H9 (cell line): ENCODE measurements around the gene CFAP46. TPM values are rescaled to one million over a fixed set of nuclear protein-coding genes. Genes with fewer than 3 reads are reported as not detected.
"Not testable (repeated sequence)": the region's sequence is repeated elsewhere in the genome, so short reads cannot be mapped to it uniquely, and the experiment has no call there.

ENCODE experiments used
- DNase-seq: peaks from one replicate; pipeline ENCODE4 v3.0.0-alpha.2; 2017
- H2AFZ ChIP-seq: one replicate; pipeline ENCODE4 v1.6.1; 2013; ENCODE audit warnings: mild to moderate bottlenecking, low read length, control low read depth, moderate library complexity
- H2AK5ac ChIP-seq: 2 replicates; pipeline ENCODE4 v1.6.1; 2013; ENCODE audit warnings: low read length, control low read depth, mixed read lengths; ENCODE audit not compliant: insufficient read length
- H2BK120ac ChIP-seq: one replicate; pipeline ENCODE4 v1.6.1; 2013; ENCODE audit warnings: low read depth, mild to moderate bottlenecking, low read length, control low read depth, inconsistent platforms; ENCODE audit not compliant: poor library complexity, severe bottlenecking
- H2BK12ac ChIP-seq: 2 replicates; pipeline ENCODE4 v1.6.1; 2013; ENCODE audit warnings: low read length, control low read depth, mixed read lengths, low read depth; ENCODE audit not compliant: insufficient read length
- H2BK15ac ChIP-seq: 2 replicates; pipeline ENCODE4 v1.6.1; 2013; ENCODE audit warnings: low read depth, low read length, control low read depth
- H2BK20ac ChIP-seq: one replicate; pipeline ENCODE4 v1.6.1; 2013; ENCODE audit warnings: low read depth, mild to moderate bottlenecking, low read length, control low read depth, inconsistent platforms; ENCODE audit not compliant: poor library complexity, severe bottlenecking
- H2BK5ac ChIP-seq: 2 replicates; pipeline ENCODE4 v1.6.1; 2013; ENCODE audit warnings: low read length, control low read depth, mixed read lengths; ENCODE audit not compliant: insufficient read length
- H3K14ac ChIP-seq: 2 replicates; pipeline ENCODE4 v1.6.1; 2013; ENCODE audit warnings: low read length, control low read depth; ENCODE audit not compliant: insufficient read depth
- H3K18ac ChIP-seq: 2 replicates; pipeline ENCODE4 v1.6.1; 2013; ENCODE audit warnings: low read depth, mild to moderate bottlenecking, mixed read lengths, low read length, control low read depth; ENCODE audit not compliant: insufficient read length
- H3K23ac ChIP-seq: 2 replicates; pipeline ENCODE4 v1.6.1; 2013; ENCODE audit warnings: low read length, control low read depth, mixed read lengths, low read depth; ENCODE audit not compliant: insufficient read length
- H3K23me2 ChIP-seq: 2 replicates; pipeline ENCODE4 v1.6.1; 2013; ENCODE audit warnings: low read depth, mild to moderate bottlenecking, mixed read lengths, low read length, control low read depth; ENCODE audit not compliant: insufficient read length, poor library complexity, severe bottlenecking
- H3K27ac ChIP-seq: 2 replicates; pipeline ENCODE4 v1.5.1; 2013; ENCODE audit warnings: low read length, control low read depth, mixed read lengths, low read depth; ENCODE audit not compliant: insufficient read length
- H3K27me3 ChIP-seq: 2 replicates; pipeline ENCODE4 v1.6.1; 2013; ENCODE audit warnings: low read length, control low read depth, inconsistent platforms; ENCODE audit not compliant: insufficient read depth
- H3K4ac ChIP-seq: 2 replicates; pipeline ENCODE4 v1.6.1; 2013; ENCODE audit warnings: low read depth, mild to moderate bottlenecking, control low read depth, inconsistent platforms, low read length, moderate library complexity
- H3K4me1 ChIP-seq: 2 replicates; pipeline ENCODE4 v1.6.1; 2013; ENCODE audit warnings: low read length, control low read depth, inconsistent platforms; ENCODE audit not compliant: insufficient read depth
- H3K4me2 ChIP-seq: 2 replicates; pipeline ENCODE4 v1.6.1; 2013; ENCODE audit warnings: low read length, control low read depth, mixed read lengths; ENCODE audit not compliant: insufficient read length, insufficient read depth
- H3K56ac ChIP-seq: 2 replicates; pipeline ENCODE4 v1.6.1; 2013; ENCODE audit warnings: low read depth, mild to moderate bottlenecking, mixed read lengths, low read length, control low read depth; ENCODE audit not compliant: insufficient read length
- H3K79me1 ChIP-seq: 2 replicates; pipeline ENCODE4 v1.6.1; 2013; ENCODE audit warnings: low read depth, mild to moderate bottlenecking, moderate library complexity, low read length, control low read depth, inconsistent platforms; ENCODE audit not compliant: insufficient read depth, poor library complexity, severe bottlenecking
- H3K79me2 ChIP-seq: 2 replicates; pipeline ENCODE4 v1.6.1; 2013; ENCODE audit warnings: low read length, control low read depth, inconsistent platforms; ENCODE audit not compliant: insufficient read depth
- H3K9ac ChIP-seq: 2 replicates; pipeline ENCODE4 v1.6.1; 2013; ENCODE audit warnings: low read length, control low read depth, mixed read lengths; ENCODE audit not compliant: insufficient read length; ENCODE audit errors: extremely low read depth
- H3K9me3 ChIP-seq: one replicate; pipeline ENCODE4 v1.6.1; 2013; ENCODE audit warnings: low read depth, low read length, inconsistent platforms; ENCODE audit not compliant: control insufficient read depth
- H3T11ph ChIP-seq: one replicate; pipeline ENCODE4 v1.6.1; 2013; ENCODE audit warnings: mild to moderate bottlenecking, low read length, control low read depth, inconsistent platforms
- H4K20me1 ChIP-seq: one replicate; pipeline ENCODE4 v1.6.1; 2013; ENCODE audit not compliant: control insufficient read depth, insufficient read length, insufficient read depth
- H4K5ac ChIP-seq: 2 replicates; pipeline ENCODE4 v1.6.1; 2013; ENCODE audit warnings: low read depth, mild to moderate bottlenecking, mixed read lengths, low read length, control low read depth; ENCODE audit not compliant: insufficient read length
- H4K8ac ChIP-seq: replicated peaks from 2 replicates; pipeline ENCODE4 v1.6.1; 2013; ENCODE audit warnings: low read length, control low read depth, mixed read lengths, low read depth; ENCODE audit not compliant: insufficient read length
- H4K91ac ChIP-seq: 2 replicates; pipeline ENCODE4 v1.6.1; 2013; ENCODE audit warnings: low read depth, mild to moderate bottlenecking, moderate library complexity, mixed read lengths, low read length, control low read depth; ENCODE audit not compliant: insufficient read length
- H3K27ac Mint-ChIP-seq, 3 experiments: 2 replicates in 2 of 3; 3 replicates in 1 of 3; pipeline ENCODE4 v1.8.0; 2020 to 2021; ENCODE audit warnings: mixed read lengths in 3 of 3, mild to moderate bottlenecking in 1 of 3, moderate library complexity in 1 of 3
- H3K27me3 Mint-ChIP-seq: 2 replicates; pipeline ENCODE4 v1.8.0; 2021; ENCODE audit warnings: low read depth, mild to moderate bottlenecking, moderate library complexity, mixed read lengths
- H3K36me3 Mint-ChIP-seq, 3 experiments: 2 replicates in 2 of 3; 3 replicates in 1 of 3; pipeline ENCODE4 v1.8.0; 2020 to 2021; ENCODE audit warnings: low read depth in 3 of 3, mixed read lengths in 3 of 3; ENCODE audit not compliant: insufficient read depth in 1 of 3
- H3K4me1 Mint-ChIP-seq, 2 experiments: 2 replicates each; pipeline ENCODE4 v1.8.0; 2020; ENCODE audit warnings: mixed read lengths in 2 of 2
- H3K4me3 Mint-ChIP-seq, 2 experiments: 2 replicates in 1 of 2; 3 replicates in 1 of 2; pipeline ENCODE4 v1.8.0; 2020 to 2021; ENCODE audit warnings: mild to moderate bottlenecking in 2 of 2, mixed read lengths in 2 of 2, moderate library complexity in 1 of 2
- H3K9me3 Mint-ChIP-seq, 2 experiments: 2 replicates in 1 of 2; 3 replicates in 1 of 2; pipeline ENCODE4 v1.8.0; 2020; ENCODE audit warnings: mild to moderate bottlenecking in 2 of 2, mixed read lengths in 2 of 2, moderate library complexity in 1 of 2
- WGBS: extraction: QIAGEN DNeasy Blood & Tissue Kit; methylation state at CpG from one replicate; pipeline ENCODE4 v1.1.7; 2013; ENCODE audit warnings: missing lambda C conversion rate, low lambda C conversion rate, mixed read lengths; ENCODE audit not compliant: insufficient read length; ENCODE audit errors: extremely low coverage; 5-methylcytosine and 5-hydroxymethylcytosine counted together
- total RNA-seq: library from RNA; stranded (reverse); gene quantifications from 2 replicates; pipeline ENCODE4 v1.2.1, GENCODE V29; 2021
- TF ChIP-seq, protein P1 (sequence below): fragments of 200-600 bp; sonication (generic); conservative IDR thresholded peaks from 3 replicates; pipeline ENCODE4 v1.8.0; 2021; ENCODE audit warnings: antibody characterized with exemption, mild to moderate bottlenecking

The CFAP46 gene
- total RNA-seq, 1 experiment from 2014 or later = 3.1 TPM

- Histone ChIP-seq H3K79me2 (no peaks in the 10 kb centered on the region), H2BK12ac (no peak overlapping the region), H2BK20ac (no peak overlapping the region), H2BK15ac (no peak overlapping the region), H3K27me3 (no peaks in the 10 kb centered on the region), H3K9me3 (no peaks in the 10 kb centered on the region), H4K5ac (no peak overlapping the region), H4K20me1 (no peaks in the 10 kb centered on the region), H2AFZ (no peak overlapping the region), H2BK120ac (no peak overlapping the region), H3K27ac (no peak overlapping the region), H3K4me2 (no peak overlapping the region), H3T11ph (no peak overlapping the region), H2BK5ac (no peak overlapping the region), H3K4me1 (no peaks in the 10 kb centered on the region), H3K14ac (no peak overlapping the region), H3K23me2 (no peaks in the 10 kb centered on the region), H4K8ac (no peak overlapping the region), H3K4ac (no peak overlapping the region), H3K18ac (no peak overlapping the region), H3K79me1 (no peaks in the 10 kb centered on the region), H4K91ac (no peak overlapping the region), H3K23ac (no peak overlapping the region), H2AK5ac (no peak overlapping the region), H3K56ac (no peak overlapping the region), H3K9ac (no peak overlapping the region)
- Mint-ChIP-seq H3K27ac (no peak overlapping the region), H3K4me1 (peaks cover 0 to 8% of the 10 kb centered on the region in 2 experiments; a peak in 2 of 4 replicates), H3K9me3 (peaks cover 8 to 9% of the 10 kb centered on the region in 2 experiments; a peak in 4 of 5 replicates), H3K27me3 (no peaks in the 10 kb centered on the region), H3K4me3 (no peak overlapping the region), H3K36me3 (peaks cover 4 to 8% (median 6%) of the 10 kb centered on the region in 3 experiments; a peak in 5 of 7 replicates)
- WGBS = no CpG with 5 or more reads among the region's 29 CpGs
- TF ChIP-seq, protein P1, sequence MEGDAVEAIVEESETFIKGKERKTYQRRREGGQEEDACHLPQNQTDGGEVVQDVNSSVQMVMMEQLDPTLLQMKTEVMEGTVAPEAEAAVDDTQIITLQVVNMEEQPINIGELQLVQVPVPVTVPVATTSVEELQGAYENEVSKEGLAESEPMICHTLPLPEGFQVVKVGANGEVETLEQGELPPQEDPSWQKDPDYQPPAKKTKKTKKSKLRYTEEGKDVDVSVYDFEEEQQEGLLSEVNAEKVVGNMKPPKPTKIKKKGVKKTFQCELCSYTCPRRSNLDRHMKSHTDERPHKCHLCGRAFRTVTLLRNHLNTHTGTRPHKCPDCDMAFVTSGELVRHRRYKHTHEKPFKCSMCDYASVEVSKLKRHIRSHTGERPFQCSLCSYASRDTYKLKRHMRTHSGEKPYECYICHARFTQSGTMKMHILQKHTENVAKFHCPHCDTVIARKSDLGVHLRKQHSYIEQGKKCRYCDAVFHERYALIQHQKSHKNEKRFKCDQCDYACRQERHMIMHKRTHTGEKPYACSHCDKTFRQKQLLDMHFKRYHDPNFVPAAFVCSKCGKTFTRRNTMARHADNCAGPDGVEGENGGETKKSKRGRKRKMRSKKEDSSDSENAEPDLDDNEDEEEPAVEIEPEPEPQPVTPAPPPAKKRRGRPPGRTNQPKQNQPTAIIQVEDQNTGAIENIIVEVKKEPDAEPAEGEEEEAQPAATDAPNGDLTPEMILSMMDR = no peak
- peak; percentile 50 for DNase-seq
These were observed 168.0 kb downstream of the CFAP46 start for GRCh38 chr10:132774181-132774901.

DNA sequence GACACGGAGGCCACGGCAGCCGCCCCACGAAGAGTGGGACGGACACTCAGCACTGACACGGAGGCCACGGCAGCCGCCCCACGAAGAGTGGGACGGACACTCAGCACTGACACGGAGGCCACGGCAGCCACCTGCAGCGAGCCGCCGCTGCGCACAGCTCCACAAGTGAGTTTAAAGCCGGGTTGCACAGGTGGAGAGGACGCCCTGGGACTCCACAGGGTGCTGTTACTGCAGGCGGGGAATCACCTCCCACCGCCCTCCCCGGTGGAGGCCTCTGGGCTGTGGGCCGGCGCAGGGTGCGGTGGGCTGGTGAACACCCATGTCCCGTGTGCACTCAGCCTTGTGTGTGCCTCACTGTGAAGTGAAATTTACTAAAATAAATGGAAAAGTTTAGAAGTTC lies 169.6 kb downstream of the CFAP46 start:
- not testable (repeated sequence) for H3K56ac ChIP-seq, H2AK5ac ChIP-seq, H3K79me2 ChIP-seq, H2BK20ac ChIP-seq, H4K5ac ChIP-seq, H3K27me3 Mint-ChIP-seq, DNase-seq, H2BK15ac ChIP-seq, H3K4me1 ChIP-seq, H3K27me3 ChIP-seq, H2BK12ac ChIP-seq, H2AFZ ChIP-seq, H4K20me1 ChIP-seq, H4K91ac ChIP-seq, H3K23ac ChIP-seq, H3K4me1 Mint-ChIP-seq, H4K8ac ChIP-seq, H3K27ac ChIP-seq, H2BK5ac ChIP-seq, H3K9me3 Mint-ChIP-seq, H2BK120ac ChIP-seq, H3K9me3 ChIP-seq, H3K14ac ChIP-seq, H3K9ac ChIP-seq, H3K27ac Mint-ChIP-seq, H3K4me2 ChIP-seq, H3K4me3 Mint-ChIP-seq, H3K79me1 ChIP-seq, H3T11ph ChIP-seq, H3K23me2 ChIP-seq, H3K18ac ChIP-seq, H3K4ac ChIP-seq
- WGBS = no CpG with 5 or more reads among the region's 25 CpGs
- H3K36me3 Mint-ChIP-seq = peaks cover 4 to 17% (median 8%) of the 10 kb centered on the region in 3 experiments; a peak in 5 of 7 replicates
